ENCODE measurements around the gene SIAE.

GRCh38 chr11:124718801-124719200, 45.3 kb upstream of the SIAE start:
- TF ChIP-seq, protein P1, sequence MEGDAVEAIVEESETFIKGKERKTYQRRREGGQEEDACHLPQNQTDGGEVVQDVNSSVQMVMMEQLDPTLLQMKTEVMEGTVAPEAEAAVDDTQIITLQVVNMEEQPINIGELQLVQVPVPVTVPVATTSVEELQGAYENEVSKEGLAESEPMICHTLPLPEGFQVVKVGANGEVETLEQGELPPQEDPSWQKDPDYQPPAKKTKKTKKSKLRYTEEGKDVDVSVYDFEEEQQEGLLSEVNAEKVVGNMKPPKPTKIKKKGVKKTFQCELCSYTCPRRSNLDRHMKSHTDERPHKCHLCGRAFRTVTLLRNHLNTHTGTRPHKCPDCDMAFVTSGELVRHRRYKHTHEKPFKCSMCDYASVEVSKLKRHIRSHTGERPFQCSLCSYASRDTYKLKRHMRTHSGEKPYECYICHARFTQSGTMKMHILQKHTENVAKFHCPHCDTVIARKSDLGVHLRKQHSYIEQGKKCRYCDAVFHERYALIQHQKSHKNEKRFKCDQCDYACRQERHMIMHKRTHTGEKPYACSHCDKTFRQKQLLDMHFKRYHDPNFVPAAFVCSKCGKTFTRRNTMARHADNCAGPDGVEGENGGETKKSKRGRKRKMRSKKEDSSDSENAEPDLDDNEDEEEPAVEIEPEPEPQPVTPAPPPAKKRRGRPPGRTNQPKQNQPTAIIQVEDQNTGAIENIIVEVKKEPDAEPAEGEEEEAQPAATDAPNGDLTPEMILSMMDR (IDR thresholded peaks at IDR 0.05), result no peak
- TF ChIP-seq POLR2A (IDR thresholded peaks at IDR 0.05), result no peak
